IPS DF 4.7 (cell line): ENCODE results near the gene CYP2S1.
"Not testable (repeated sequence)": the region's sequence is repeated elsewhere in the genome, so short reads cannot be mapped to it uniquely, and the experiment has no call there.

Experiments
- DNase-seq: peaks from one replicate; pipeline ENCODE4 v3.0.0-alpha.2; 2013; ENCODE audit warnings: low spot score; ENCODE audit errors: extremely low read depth

The CYP2S1 gene, protein sequence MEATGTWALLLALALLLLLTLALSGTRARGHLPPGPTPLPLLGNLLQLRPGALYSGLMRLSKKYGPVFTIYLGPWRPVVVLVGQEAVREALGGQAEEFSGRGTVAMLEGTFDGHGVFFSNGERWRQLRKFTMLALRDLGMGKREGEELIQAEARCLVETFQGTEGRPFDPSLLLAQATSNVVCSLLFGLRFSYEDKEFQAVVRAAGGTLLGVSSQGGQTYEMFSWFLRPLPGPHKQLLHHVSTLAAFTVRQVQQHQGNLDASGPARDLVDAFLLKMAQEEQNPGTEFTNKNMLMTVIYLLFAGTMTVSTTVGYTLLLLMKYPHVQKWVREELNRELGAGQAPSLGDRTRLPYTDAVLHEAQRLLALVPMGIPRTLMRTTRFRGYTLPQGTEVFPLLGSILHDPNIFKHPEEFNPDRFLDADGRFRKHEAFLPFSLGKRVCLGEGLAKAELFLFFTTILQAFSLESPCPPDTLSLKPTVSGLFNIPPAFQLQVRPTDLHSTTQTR

DNA sequence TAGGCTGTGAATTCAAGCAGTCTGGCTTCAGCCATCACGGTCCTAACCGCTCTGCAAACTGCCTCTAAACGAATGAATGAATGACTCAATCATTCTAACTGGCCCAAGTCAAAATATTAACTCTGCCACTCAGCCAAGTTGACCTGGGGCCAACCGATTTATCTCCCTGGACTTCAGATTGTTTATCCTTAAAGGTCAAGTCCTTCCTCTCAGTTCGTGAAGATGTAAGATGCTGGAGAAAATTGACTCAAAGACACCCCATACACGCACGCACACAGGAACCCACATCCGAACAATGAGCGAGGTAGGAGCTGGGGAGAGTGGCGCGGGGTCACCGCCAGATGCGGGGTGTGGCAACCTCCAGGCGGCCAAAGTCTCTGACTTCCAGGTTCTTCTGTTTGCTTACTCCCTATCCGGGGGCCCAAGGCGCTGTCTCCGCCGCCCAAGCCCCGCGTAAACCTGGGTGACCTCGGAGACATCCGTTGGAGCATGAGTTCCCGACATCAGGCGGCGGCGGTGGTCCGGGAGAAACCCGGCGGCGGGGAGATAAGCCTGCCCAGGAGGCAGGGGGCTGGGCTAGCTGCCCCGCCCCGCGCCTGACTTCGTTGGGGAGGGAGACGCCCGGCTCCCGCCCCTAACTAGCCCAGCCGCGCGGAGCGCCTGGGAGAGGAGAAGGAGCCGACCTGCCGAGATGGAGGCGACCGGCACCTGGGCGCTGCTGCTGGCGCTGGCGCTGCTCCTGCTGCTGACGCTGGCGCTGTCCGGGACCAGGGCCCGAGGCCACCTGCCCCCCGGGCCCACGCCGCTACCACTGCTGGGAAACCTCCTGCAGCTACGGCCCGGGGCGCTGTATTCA lies at the start of gene CYP2S1:
Gene CYP2S1, plus strand, starts transcription at position 646 of the 856 bp plus-strand sequence. Its CDS starts 46 bp downstream, at position 692.
- no peak for DNase-seq

DNA sequence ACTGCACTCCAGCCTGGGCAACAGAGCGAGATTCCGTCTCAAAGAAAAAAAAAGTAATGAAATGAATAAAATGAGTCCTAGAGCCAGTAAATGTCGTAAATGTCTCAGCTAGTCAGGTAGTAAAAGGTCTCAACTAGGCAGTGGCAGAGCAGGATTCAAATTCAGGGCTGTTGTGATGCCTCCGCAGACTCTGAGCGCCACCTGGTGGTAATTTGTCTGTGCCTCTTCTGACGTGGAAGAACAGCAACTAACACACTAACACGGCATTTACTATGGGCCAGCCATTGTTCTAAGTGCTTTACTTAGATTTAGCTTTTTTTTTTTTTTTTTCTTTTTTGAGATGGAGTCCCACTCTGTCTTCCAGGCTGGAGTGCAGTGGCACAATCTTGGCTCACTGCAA lies 48.6 kb upstream of the CYP2S1 start:
- DNase-seq, result peak; percentile 90

DNA sequence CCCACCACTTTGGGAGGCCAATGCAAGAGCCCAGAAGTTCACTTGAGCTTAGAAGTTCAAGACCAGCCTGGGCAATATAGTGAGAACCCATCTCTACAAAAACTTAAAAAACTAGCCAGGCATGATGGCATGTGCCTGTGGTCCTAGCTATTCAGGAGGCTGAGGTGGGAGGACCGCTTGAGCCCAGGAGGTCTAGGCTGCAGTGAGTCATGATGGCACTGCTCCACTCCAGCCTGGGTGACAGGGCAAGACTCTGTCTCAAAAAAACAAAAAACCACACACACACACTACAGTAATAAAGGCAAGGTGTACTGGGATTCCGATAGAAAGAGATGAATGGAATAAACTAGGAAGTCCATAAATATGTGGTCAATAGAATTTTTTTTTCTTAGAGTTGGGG lies 43.2 kb upstream of the CYP2S1 start:
- DNase-seq, result no peak

DNA sequence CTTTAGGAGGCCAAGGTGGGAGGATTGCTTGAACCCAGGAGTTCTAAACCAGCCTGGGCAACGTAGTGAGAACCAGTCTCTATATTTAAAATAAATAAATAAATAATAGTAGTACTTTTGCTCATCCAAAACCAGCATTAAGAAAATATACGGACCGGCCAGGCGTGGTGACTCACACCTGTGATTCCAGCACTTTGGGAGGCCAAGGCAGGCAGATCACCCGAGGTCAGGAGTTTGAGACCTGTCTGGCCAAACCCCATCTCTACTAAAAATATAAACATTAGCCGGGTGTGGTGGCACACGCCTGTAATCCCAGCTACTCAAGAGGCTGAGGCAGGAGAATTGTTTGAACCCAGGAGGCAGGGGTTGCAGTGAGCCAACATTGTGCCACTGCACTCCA lies 42.0 kb upstream of the CYP2S1 start:
- not testable (repeated sequence) for DNase-seq

DNA sequence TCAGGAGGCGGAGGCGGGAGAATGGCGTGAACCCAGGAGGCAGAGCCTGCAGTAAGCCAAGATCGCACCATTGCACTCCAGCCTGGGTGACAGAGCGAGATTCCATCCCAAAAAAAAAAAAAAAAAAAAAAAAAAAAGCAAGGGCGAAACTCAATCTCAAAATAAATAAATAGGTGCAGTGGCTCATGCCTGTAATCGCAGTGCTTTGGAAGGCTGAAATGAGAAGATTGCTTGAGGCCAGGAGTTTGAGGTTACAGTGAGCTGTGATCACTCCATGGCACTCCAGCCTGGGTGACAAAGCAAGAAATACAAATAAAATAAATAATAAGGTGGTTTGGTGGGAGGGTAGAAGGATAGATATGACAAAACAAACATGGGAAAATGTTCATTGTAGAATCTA lies 39.0 kb upstream of the CYP2S1 start:
- DNase-seq, result no peak

DNA sequence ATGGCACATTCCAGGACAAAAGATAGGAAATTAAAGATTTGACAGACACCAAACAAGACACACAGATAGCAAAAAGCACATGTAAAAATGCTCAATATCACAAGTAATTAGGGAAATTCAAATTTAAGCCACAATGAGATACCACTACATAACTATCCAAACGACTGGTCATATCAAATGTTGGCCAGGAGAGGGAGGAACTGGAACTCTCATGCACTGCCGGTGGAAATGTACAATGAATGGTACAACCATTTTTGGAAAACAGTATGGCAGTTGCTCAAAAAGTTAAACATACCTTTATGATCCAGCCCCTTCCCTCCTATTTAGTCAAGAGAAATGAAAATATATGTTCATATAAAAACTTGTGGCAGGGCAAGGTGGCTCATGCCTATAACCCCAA lies 36.8 kb upstream of the CYP2S1 start:
- no peak for DNase-seq

DNA sequence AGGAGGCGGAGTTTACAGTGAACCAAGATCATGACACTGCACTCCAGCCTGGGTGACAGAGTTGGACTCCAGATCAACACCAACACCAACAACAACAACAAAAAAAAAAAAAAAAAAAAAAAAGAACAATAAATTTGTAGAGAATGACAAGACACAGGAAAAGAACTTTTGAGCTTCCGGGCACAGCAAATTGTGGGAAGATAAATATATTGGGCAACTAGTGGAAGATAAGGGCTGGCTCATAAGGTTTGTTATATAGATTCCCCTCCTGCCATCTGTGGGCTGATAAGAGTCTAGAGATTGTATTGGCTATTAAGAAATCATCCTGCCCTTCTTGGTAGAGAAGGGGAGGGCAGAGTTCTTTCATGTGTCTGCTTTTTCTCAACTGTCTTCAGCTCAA lies 33.1 kb upstream of the CYP2S1 start:
- DNase-seq, result no peak

DNA sequence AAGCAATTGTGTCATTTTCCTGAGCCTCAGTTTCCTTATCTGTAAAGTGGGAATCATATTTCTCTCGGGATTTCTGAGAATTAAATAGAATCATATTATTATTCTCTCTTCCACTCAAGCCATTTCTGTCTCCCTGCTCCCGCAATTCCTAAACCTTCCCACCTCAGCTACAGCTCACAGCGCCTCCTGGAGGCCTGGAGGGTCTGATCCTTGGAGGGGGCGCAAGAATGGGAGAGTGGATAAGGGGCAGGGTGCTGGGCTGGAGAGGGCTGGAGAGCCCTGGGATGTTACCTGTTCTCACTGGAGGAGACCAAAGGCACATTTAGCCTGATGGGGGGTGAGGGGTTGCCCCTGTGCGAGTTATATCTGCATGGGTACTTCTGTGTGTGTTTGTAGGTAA lies 31.1 kb upstream of the CYP2S1 start:
- DNase-seq, result no peak

DNA sequence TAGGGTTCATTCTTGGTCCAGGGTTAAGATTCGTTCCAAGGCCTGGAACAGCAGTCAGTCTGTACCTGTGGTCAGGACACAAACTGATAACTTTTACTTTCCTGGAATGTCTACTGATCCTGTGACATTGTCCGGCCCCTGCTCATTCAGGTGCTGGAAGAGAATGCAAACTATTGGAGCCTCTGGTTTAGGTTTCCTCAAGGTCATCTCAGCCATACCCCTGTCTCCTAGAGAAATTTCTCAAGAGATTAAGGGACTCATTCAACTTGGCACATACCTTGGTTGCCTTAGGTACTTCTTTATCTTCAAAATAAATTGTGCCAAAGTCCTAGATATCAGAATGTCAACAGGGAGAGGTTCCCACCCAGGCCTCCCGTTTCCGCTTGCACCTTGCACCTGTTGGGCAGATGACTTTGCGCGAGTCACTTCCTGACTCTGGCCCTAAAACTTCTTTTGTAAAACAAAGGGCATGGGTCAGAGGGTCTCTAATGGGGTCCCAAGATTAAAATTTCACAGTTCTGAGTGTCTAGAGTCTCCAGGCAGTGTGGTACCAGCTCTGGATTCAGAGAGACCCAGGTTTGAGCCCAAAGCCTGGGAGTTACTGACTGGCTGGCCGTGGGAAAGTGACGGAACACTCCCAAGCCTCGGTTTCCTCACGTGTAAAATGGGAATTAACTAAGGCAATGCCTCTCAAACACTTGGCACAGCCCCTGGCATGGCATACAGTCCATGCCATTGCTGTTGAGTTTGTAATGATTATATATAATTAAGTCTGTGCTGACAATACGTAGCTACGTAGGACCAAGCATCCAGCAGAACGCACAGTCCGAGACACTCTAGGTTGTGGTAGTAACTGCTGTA lies 25.8 kb upstream of the CYP2S1 start:
- no peak for DNase-seq

DNA sequence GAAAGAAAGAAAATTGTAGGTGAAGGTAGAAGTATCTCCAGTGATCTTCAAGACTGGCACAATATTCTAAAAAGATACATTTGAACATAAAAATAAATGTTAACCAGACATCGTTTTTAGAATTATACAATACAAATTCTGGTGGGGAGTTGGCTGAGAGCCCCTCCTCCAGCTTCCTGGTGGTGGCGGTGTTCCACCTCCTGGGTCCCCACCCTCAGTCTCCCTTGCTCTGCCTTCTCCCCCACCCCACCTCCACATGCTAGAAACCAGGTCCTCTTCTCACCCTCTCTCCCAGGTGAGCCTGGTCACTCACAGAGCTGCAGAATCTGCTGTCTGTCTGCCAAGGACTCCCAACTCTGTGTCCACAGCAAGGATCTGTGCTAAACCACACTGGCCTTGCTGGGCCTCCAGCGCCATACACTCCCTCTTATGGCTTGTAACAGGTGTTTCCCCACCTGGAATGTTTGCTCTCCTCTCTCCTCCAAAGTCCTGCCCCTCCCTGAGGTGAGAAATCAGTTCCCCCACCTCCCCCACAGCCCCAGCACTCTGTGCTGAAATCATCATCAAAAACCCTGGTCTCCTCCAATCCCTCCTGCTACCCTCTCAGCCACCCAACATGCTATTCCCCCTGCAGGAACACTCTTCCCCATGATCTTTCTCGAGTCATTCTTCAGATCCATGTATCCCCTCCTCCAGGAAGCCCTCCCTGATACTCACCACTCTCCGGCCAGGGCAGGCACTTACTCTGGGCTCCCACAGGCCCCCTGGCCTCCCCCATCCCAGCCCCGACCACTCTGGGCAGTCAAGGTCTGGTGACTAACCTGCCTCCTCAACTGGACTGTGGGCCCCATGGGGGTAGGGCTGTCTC lies 20.5 kb upstream of the CYP2S1 start:
- DNase-seq, result no peak

DNA sequence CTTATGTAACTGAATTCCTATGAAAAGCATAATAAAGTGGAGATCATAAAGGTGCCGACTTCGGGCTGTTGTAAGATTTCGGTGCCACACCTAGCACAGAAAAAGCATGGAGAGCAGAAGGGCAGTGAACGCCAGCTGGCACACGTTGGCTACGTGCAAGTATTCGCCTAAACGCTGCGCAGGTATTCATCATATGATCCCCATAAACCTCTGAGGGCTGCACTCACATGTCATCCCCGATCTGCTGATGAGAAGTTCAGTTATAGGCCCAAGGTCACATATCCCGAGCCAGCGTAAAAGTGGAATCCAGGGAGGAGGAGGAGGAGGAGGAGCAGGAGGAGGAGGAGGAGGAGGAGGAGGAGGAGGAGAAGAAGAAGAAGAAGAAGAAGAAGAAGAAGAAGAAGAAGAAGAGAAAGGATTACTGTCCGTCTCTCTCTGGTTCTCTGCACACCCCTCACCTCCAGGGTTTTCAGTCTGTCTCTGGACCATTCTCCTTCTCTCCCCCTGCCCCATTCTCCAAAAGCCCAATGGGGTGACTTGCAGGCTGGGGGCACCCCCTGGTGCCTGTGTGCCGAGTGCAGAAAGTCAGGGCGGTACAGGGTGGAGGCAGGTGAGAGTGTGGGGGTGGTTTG lies 18.6 kb upstream of the CYP2S1 start:
- DNase-seq, result no peak

DNA sequence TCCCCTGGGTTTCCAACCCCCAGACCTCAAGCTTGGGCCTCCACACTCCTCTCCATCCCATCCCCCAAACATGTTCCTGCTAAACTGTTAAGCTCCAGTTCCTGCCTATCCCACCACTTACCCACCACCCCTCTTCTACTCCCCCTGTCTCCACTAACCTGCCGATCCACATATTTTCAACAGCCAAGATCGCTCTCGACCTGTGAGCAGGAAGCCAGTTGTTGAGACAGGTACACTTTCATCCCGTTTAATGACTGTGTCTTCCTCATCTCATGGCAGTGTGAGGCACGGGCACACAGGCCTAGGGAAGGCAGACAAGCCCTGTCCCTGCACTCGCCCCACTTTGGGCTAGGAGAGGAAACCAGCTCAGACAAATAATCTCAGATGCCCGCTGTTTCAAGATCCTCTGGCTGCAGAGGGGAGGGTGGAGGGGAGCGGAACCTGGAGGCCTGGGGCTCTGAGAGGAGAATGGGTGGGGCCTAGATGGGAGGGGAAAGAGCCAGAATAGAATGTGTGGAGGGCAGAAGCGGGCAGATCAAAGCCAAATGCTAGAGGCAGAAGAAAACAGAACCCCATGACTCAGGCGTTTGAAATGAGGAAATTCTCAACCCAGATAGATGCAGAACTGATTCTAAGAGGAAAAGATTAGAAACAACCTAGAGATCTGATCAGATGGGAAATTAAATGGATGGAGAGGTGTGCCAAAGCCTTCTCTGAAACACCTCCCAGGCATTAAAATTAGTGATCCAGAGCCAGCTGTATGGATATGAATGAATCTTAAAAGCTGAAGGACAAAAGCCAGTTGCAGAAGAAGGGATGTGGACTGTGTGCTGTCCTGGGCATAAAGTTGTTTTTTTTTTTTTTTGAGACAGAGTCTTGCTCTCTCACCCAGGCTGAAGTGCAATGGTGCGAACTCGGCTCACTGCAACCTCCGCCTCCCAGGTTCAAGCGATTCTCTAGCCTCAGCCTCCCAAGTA lies 16.9 kb upstream of the CYP2S1 start:
- DNase-seq, result peak; percentile 76

DNA sequence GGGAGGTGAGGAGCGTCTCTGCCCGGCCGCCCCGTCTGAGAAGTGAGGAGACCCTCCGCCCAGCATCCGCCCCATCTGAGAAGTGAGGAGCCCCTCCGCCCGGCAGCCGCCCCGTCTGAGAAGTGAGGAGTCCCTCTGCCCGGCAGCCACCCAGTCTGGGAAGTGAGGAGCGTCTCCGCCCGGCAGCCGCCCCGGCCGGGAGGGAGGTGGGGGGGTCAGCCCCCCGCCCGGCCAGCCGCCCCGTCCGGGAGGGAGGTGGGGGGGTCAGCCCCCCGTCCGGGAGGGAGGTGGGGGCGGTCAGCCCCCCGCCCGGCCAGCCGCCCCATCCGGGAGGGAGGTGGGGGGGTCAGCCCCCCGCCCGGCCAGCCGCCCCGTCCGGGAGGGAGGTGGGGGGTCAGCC lies 12.8 kb upstream of the CYP2S1 start:
- not testable (repeated sequence) for DNase-seq

DNA sequence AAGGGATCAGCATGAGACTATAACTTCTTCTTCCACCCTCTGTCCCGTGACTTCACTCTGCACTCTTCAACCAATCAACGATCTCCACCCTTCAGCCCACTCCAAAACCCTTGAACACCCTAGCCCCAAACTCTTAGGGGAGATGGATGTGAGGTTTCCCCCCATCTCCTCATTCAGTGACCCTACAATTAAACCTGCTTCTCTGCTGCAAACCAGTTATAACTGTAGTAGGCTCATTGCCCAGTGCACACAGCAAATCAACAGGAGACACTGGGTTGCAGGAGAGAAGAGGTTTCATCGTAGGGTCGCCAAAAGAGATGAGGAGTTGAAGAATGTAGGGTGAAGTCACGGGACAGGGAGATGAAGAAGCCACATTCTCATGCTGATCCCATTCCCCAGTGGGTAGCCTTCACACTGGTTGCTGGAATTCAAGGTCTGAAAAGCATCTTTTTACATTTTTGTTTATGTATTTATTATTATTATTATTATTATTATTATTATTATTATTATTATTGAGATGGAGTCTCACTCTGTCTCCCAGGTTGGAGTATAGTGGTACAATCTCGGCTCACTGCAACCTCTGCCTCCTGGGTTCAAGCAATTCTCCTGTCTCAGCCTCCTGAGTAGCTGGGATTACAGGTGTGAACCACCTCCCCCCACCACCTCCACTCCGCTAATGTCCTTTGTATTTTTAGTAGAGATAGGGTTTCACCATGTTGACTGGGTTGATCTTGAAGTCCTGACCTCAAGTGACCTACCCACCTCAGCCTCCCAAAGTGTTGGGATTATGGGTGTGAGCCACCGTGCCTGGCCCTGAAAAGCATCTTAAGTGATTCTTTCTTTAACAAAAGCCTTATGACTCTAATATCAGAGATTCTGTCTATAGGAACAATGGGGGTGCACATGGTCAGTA lies 5.8 kb upstream of the CYP2S1 start:
- DNase-seq, result no peak

DNA sequence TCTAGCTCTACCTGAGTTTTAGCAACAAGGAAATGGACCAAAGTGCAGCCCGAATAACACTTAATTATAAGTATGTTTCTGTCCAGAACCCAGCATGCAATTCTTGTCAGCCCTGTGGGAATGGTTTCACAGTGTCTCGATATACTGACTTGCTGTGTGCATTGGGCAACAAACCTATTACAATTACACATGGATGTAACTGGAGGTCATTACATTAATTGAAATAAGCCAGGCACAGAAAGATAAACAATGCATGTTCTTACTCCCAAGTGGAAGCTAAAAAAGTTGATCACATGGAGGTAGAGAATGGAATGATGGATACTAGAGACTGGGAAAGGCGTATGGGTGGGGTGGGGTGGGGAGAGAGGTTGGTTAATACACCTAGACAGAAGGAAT lies 5.1 kb upstream of the CYP2S1 start:
- DNase-seq, result no peak

DNA sequence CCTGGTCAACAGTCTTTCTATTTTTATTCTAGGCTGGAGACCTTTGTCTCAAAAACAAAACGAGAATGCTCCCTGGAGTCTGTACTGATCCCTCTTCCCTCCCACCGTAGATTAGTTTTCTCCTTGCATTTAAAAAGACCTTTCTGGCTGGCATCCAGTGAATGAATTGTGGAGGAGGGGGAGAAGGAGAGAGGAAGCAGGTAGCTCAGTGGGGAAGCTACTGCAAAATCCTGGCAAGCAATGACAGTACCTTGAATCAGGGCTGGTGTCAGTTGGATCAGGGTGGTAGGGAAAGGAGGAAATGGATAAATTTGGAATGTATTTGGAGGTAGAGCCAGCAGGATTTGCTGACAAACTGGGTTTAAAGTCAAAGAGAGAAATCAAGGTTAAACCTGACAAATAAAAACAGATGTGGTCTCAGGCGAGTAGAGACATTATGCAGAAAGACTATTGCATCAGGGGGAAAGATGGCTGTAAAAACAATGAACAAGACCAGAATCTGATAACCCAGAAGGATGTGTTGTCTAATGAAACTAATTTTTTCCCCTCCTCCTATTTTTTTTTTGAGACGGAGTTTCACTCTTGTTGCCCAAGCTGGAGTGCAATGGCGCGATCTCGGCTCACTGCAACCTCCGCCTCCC lies 3.5 kb upstream of the CYP2S1 start:
- DNase-seq, result peak; percentile 93
